IMR-90 (cell line): ENCODE results near the gene ICAM4. TPM values are rescaled to one million over a fixed set of nuclear protein-coding genes. Genes with fewer than 3 reads are reported as not detected.

Source experiments
- FOS ChIP-seq: fragments of 150-350 bp; IDR thresholded peaks from 2 replicates; pipeline ENCODE4 v1.6.1; 2016; ENCODE audit warnings: low read depth, low read length
- RCOR1 ChIP-seq: IDR thresholded peaks from 2 replicates; pipeline ENCODE4 v1.6.1; 2012; ENCODE audit warnings: mild to moderate bottlenecking, low read length, improper control_type of control experiment; ENCODE audit not compliant: insufficient replicate concordance
- polyA plus RNA-seq, 3 experiments: library from polyadenylated mRNA; depleted of rRNA; stranded (reverse); fragments of >200 nt; gene quantifications; 2 replicates each; pipeline ENCODE4 v1.2.3, GENCODE V29; 2012; ENCODE audit warnings: low replicate concordance in 1 of 3
- total RNA-seq: library from RNA; depleted of rRNA; stranded (reverse); fragments of >200 nt; gene quantifications from 2 replicates; pipeline ENCODE4 v1.2.3, GENCODE V29; 2012
- TF ChIP-seq, protein P1 (sequence below): fragments of 150-350 bp; IDR thresholded peaks from 2 replicates; pipeline ENCODE4 v1.6.1; 2017; ENCODE audit warnings: mild to moderate bottlenecking, antibody characterized with exemption, low read length, low read depth

Gene ICAM4
- total and polyA plus RNA-seq, 2 of the 4 experiments (the other 2 are of a cell fraction), result 2.3 to 4.0 TPM

DNA sequence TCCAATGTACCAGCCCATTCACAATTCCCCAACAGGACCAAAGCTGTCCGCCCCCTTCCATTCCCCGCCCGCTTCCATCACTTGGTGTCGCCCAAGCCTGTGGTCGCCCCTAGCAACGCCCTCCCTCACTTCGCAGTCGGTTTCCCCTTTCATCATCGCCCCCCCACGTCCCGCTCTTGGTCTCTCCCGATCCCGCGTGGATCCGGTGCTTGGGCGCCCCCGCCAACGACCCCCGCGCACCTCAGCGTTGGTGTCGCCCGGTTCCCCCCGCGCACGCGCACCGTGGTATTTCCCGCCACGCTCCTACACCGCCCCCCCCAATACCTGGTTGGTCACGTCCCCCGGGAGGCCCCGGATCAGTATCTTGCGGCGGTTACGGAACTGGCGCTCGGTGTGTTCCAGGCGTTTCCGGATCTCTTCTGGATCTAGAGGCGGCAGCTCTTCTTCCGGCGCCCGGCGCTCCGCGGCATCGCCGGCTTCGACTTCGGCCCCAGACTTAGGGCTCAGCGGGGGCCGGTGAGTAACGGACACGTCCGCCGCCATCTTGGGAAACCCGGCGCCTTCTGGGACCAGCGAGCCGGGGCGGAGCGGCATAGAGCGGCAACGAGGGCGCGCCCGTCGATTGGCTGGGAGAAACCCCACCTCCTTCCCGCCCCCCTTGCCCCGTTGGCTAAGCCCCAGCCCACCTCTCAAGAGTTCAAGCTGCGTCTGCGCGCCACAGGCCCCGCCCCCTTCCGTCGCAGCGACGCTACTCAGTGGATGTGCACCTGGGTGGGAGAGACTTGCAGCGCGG is 46.4 kb downstream of the ICAM4 start, which contains the start of gene RAVER1 (continued):
- TF ChIP-seq, protein P1, sequence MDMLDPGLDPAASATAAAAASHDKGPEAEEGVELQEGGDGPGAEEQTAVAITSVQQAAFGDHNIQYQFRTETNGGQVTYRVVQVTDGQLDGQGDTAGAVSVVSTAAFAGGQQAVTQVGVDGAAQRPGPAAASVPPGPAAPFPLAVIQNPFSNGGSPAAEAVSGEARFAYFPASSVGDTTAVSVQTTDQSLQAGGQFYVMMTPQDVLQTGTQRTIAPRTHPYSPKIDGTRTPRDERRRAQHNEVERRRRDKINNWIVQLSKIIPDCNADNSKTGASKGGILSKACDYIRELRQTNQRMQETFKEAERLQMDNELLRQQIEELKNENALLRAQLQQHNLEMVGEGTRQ, result no peak
- TF ChIP-seq FOS (no peak), RCOR1 (no peak)
